ENCODE results near the gene CAPS.

Gene CAPS

DNA sequence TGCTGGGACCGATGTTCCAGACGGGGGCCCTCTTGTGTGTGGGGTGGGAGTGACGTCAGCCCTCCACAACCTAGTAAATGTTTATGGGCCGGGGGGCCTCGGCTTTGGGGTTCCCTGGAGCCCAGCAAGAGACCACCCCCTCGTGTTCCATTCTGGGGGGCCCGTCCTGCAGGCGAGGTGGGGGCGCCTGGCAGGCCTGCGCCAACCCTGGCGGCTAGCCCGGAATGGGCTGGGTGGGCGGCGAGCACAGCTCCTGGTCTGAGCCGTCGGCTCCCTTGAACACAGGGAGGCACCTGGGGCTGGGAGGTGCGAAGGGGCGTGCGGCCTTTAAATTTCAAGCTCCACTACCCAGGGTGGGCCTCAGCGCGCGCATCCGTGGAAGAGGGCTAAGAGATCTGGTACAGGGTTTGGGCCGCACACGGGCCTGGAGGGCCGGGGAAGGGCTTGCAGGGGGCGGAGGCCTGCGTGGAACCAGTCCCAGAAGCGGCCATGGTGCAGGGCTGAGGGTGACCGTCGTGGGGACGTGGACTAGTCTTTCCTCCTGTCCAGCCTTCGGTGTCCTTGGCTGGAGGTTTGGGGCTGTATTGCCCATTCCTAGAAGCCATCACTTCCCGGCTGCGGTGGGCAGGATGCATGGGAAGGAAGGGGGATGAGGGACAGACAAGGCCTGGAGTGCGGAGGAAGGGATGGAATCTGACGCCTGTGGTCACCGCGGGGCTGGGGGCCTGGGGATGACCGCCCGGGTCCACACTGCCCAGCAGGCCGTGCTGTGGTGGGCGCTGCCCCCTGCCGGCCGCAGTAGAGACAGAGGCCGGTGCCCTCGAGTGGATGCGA, 21.9 kb upstream of the CAPS start:
- DNase-seq: peak in 6 of 14 donors; percentile 5 to 42 (median 18)

DNA sequence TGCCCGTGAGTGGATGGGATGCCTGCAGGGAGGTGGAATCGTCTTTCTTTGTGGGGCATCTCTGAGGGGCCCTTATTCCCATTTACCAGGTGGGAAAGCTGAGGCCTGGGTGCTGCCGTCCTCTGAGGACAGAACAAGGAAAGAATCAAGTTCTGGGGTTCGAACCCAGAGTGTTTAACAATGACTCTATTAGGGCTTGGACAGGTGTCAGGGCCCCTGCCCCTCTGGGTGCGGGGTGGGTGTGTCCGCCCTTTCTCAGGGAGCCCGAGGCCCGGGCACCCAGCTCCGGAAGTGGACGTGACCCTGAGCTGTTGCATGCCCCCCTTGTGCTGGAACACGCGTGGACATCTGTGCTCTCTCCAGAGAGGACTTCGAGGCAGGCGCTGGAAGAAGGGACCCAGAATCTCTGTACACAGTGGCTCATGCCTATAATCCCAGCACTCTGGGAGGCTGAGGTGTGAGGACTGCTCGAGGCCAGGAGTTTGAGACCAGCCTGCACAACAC, 21.2 kb upstream of the CAPS start:
- no peak for DNase-seq

DNA sequence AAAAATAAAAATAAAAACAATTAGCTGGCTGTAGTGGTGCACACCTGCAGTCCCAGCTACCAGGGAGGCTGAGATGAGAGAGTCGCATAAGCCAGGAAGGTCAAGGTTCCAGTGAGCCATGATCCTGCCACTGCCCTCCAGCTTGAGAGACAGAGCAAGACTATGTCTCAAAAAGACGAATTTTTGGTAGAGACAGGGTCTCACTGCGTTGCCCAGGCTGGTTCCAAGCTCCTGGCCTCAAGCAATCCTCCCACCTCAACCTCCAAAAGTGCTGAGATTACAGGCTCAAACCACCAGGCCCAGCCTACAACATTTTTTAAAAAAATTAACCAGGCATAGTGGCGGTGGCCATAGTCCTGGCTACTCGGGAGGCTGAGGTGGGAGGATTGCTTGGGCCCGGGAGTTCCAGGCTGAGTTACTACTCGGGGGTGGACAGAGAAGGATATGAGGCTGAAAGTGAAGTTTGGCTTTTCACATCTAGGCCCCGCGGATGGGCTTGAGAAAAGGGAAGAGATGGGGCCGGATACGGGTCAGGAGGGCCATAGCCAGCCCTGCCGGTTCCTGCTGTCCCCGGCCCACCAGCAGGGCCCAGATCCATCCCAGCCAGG, 20.7 kb upstream of the CAPS start:
- DNase-seq: no peak

DNA sequence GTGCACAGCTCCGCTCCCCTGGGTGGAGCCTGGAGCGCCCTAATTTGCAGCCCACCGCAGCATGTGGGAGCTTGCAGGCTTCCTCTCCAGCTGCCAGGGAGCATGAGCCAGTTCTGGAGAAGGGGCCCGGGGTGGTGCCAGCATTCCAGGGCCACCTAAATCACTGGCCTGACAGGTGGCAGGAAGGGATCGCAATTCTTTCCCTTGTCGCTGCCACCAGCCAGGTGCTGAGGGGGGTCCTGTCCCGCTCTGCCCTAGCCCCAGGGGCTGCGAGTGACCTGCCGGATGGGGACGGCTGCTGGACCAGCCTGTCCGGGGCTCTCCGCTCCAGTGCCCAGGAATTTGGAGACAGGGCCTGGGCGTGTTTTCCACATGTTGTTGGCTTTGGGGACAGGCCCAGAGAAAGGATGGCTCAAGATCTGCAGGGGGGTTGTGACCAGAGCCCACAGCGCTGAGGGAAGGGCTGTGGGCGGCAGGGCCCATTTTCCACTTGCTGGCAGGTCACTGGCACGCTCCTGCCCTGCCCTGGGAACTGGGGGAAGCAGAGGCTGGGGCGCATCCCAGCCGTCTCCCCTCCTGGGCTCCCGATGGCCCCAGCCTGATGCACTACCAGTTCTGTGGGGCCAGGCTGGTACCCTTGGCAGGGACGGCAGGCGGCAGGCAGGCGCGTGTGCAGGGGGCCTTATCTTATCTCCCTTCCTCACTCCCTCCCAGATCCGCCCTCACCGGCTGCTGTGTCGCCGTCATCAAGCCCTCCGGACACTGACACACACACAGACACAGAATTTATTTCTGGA, 19.9 kb upstream of the CAPS start:
- DNase-seq: no peak

DNA sequence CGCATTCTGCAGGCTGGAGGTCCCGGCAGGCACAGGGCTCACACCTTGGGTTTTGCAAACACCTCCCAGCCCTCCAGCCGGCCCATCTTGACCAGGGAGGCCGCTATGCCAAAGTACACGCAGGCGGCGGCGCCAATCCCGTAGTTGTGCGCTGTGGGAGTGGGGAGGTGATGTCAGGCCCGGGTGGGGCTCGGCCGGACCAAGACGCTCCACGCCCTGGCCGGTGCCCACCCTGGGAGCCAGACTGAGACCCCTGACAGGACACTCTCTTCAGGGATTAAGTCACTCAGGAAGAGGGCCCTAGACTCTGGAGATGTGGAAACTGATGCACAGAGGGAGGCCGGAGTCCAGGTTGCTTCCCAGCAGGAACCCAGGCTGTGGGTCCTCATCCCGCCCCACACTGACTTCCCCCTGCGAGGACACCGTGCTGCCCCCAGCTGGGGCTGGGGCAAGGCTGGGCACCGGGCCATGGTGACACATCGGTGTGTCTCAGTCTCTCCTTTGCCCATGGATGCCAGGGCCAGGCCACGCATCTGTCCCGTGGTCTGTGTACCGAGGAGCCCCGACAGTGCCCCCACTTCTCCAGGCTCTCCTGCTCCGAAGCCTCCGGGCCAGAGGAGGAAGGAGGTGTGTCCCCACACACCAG, 19.2 kb upstream of the CAPS start:
- DNase-seq: no peak

DNA sequence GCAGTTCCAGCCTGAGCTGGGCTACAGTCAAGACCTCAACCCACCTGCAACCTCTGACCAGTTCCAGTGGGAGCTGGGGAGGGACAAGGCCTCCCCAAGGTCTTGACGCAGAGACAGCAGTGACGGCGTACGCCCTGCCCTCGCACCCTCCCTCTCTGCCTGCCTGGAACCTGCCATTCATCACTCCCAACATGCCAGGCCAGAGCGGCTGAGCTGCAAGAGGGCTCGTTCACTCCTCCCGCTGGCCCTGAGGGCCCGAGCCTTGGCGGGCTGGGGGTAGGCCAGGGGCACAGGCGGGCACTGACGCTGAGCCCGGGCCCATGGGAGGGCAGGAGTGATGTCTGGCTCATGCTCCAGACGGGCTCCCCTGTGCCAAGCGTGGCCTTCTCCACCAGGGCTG, 18.6 kb upstream of the CAPS start:
- no peak for DNase-seq

DNA sequence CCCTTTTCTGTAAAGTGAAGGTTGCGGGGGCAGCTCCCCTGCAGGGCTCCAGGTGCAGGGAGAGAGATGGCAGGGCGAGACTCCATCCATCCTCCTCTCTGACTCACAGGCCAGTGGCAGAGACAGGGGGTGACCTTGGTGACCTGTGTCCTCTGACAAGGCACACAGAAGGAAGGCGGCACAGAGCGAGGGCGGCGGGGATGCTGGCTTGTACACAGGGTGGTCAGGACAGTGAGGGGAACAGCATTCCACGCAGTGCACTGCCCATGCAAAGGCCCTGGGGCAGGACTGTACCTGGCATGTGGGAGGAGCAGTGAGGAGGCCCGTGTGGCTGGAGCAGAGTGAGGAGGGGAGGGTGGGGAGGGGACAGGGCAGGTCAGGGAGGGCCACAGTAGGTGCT, 18.2 kb upstream of the CAPS start:
- no peak for DNase-seq

DNA sequence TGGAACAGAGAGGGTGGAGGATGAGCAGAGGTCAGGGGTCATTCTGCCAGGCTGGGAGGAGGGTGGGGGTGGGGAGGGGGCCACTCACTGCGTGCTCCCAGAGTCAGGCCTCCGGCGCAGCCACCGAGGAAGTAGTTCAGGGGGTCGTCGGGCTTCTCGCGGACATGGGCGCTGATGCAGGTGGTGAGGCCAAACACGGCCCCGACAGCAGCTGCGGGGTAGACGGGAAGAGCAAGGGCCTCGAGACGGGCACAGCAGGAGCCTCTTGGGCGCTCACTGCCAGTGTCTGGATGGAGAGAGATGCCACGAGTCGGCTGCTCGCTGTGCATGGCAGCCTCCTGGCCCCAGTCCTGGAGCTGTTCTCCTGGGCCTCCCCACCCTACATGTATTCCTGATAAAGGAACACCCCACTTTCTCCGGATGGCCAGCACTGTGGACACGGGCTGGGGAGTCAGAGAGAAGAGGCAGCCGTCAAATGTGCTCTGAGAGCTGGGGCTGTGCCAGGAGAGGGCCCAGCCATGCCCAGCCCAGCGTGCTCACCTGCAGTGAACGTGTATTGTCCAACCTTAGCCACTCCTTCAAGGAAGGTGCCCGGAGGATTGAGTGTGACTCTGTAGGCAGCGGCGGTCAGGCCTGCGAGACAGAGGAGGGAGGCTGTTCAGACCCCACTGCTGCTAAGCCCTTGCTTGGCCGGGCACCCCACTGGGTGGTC, 17.5 kb upstream of the CAPS start:
- DNase-seq: no peak

DNA sequence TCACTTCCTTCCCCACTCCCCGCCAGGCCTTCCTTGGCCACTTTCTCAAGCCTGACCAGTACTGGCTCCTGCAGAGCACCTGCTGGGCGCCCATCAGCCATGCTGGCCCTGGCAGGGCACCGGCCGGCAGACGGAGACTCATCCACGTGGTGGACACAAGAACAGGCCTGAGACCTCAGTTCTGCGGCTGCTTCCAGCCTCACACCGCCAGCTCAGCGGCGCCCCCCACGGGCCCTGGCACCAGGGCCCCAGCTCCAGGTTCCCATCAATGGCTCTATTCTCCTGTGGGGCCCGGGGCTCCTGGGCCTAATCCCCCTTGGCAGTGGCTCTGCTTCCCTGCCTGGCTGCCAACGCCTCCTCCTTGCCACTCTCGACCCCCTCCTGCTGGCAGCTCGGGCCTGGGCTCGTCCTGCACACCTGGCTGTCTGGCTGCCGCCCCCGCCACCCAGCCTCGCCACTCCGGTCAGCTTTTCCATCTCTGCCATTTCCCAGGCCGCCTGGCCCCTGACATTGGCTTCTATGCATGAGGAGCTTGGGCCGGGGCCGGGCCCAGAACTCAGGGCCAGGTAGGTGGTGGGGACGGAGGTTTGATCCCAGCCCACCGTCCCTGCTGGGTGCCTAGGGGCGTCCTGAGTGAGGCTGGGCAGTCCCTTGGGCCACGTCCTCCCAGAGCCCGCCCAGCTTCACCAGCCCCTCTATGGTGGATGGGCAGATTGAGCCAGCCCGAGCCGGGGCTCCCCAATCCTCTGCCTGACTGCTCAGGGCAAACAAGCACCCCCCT, 16.7 kb upstream of the CAPS start:
- DNase-seq: peak in 1 of 14 donors; percentile 32

DNA sequence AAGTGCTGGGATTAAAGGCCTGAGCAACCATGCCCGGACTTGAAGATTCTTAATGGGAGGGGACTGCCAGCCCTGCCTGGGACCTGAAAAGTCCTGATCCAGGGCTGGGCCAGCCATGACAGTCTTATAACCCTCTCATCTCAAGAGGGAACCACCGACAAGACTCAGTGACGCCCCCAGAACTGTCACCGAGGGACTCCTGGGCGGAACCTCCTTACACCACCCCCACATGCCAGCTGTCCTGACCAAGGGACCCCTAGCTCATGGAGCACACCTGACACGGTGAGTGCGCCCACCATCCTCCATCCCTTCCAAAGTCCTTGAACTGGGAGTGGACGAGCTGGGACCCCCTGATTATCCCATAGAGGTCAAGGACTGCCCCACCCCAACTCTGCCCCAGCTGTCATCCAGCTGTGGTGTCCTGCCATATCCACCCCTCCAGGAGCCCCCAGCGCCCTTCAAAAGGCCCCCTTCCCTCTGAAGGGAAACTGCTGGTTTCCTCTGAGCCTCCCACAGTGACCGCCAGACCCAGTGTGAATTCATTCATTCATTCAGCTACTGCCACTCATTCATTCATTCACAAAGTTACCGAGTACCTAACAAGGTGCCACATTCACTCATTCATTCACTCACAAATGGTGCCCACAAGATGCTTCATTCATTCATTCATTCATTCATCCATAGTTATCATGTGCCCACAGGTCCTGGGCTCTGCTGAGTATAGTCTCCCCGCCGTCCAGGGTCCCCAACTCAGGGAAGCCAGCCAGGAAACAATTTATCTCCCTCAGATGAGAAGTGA, 14.1 kb upstream of the CAPS start:
- DNase-seq: no peak

DNA sequence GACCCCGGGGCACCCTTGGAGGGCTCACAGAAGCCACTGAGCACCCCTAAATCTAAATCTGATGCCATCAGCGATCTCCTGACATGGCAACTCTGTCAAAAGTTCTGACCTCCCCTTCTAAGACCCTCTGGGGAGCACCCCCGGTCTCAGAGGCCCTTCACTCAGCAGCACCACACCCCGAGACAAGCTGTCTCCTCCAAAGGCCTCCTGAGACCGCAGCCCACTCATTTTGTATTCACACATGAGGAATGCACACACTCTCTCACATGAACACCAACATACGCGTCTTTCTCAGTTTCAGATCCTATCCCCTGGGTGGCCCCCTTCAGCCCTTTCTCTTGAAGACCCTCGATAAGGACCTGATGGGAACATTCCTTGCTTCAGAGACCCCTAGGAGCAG, 13.1 kb upstream of the CAPS start:
- DNase-seq: no peak

DNA sequence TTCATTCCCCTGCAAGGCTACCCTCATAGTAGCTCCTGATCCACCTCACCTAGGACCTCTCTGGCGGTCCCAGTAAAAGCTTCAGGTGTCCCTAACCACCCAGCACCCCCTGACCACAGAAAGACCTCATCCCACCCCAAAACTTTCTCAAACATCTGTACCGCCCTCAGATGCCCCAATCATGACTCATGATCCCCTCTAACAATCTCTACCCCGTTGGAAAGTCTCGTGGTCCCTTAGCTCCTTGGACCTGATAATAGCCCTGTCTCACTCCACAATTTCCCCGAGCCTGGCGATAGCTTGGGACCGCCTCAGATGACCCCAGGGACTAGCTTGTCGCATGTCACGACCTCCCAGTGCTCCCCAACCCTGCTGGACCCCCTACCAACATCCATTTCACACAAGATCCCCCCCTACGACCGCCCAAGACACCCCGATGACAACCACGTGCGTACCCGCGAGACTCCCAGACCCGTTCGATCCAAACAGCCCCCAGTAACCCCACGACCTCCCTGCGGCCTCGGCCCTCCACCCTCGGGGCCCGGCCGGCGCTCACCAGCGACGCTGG, 10.9 kb upstream of the CAPS start:
- DNase-seq: no peak

DNA sequence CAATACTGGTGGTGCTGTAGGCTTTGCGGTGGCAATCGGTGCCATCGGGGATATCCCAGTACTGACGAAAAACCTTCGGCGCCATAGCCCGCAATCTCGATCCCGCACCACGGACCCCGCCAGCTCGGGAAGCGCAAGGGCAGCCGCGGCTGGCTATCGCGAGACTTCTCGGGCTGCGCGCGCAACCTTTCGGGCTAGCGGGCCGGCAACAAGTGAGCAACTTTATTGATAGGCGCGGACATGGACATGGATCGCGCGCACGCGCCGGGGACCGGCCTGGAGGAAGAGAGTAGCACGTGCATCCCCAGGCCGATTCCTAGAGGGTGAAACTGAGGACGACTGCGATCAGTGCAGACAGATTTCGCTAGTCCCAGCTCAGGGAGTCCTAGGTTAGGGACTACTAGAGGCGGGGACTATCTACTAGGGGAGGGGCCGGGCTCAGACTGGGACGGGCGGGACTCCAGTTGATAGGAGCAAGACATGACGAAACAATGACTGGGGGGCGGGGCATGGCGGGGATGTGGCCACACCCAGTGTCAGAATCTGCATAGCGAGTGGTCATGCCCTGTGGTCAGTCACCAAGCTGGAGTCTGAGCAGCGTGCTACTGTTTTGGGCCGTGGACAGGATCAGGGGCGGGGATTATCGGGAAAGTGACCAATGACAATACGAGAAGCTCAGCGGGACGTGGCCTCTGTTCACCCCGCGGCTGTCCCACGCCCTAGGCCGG, 10.3 kb upstream of the CAPS start, which contains the start of gene NDUFA11:
Gene NDUFA11 (minus strand): TSS at position 167 of the 728 bp plus-strand sequence. CDS start 82 bp downstream, at position 85.
- peak; percentile 95 to 100 (median 99) for DNase-seq

DNA sequence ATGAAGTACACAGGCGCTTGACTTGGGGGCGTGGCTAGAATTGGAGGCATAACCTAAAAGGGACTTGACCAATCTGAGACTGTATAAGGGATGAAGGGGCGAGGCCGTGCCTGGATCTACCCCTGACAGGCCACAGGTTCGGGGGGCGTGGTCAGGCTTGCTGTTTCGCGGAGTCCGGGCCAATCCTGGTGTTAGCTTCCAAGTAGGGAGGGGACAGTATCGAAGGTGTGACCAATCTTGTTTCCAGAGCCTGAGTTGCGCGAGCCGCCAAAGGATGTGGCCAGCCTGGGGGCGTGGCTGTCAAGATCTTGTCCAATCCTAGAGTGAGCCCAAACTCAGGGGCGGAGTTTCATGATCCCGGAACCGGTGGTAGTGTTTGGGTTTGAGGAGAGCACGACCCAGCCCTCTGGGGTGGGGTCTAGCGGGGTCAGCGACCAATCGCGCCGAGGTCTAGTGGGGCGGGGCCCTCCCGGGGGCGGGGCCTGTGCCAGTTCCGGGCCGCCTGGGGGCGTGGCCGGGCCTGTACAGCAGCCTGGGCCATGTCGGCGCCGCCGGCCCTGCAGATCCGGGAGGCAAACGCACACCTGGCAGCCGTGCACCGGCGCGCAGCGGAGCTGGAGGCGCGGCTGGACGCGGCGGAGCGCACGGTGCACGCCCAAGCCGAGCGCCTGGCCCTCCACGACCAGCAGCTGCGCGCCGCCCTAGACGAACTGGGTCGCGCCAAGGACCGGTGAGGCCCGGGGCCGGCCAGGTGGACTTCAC, 9.5 kb upstream of the CAPS start, which contains the start of gene VMAC:
Gene VMAC (plus strand): TSS at position 521 of the 762 bp plus-strand sequence. CDS start 19 bp downstream, at position 540.
- peak; percentile 95 to 100 (median 99) for DNase-seq

DNA sequence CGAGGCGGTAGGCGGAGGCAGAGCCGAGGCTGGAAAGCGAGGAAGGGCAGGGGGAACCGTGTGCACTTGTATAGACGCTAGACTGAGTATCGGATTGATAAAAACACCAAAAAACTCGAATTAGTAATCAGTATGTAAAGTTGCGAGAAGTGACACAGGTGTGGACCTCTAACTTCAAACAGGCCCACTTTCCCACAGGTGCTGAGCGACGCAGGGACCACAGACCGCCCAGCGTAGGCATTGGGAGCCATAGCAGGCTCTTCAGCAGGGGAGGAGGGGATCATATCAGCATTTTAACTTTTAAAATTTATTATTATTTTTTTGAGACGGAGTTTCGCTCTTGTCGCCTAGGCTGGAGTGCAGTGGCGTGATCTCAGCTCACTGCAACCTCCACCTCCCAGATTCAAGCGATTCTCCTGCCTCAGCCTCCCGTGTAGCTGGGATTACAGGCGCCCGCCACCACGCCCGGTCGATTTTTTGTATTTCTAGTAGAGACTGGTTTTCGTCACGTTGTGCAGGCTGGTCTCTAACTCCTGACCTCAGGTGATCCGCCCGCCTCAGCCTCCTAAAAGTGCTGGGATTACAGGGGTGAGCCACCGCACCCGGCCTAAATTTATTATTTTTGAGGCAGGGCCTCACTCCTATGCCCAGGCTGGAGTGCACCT, 8.8 kb upstream of the CAPS start:
- DNase-seq: no peak

DNA sequence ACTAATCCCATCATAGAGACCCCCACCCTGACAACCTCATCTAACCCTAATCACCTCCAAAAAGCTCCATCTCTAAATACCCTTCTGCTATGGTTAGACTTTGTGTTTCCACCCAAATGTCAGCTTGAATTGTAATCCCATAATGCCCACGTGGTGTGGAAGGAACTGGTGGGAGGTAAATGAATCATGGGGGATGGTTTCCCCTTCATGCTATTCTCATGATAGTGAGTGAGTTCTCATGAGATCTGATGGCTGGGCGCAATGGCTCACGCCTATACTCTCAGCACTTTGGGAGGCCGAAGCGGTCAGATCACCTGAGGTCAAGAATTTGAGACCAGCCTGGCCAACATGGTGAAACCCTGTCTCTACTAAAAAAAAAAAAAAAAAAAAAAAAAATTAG, 6.8 kb upstream of the CAPS start:
- DNase-seq: no peak

DNA sequence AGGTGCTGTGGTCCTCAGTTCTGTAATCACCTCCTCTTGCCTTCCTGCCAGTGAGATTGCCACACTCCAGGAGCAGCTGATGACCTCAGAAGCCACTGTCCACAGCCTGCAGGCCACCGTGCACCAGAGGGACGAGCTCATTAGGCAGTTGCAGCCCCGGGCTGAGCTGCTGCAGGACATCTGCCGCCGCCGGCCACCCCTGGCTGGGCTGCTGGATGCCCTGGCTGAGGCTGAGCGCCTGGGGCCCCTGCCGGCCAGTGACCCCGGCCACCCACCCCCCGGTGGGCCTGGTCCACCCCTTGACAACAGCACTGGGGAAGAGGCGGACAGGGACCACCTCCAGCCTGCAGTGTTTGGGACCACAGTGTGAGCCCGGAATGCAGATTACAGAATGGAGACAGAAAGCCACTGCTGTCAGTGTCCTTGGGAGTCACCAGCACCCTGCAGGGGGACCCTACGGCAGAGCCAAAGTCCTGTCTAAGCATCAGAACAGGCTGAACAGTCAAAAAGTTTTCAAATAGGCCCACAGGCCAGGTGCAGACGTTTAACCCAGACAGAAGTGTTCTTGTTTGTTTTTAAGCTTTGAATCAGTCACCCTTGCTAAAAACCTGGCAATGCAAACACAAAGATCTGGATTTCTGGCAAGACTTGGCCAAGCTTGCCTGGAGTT, 5.1 kb upstream of the CAPS start:
- no peak for DNase-seq

Data from C1 segment of cervical spinal cord (tissue), 14 donors.